NCI-H2196 (cell line): Measurements from ENCODE around the gene ERMP1.
A peak's percentile ranks its signal among the peaks of the same experiment; 100 is the strongest.

ENCODE experiments used
- DNase-seq: peaks from one replicate; lab custom pipeline; 2025; ENCODE audit not compliant: unreplicated experiment; lab: John Stamatoyannopoulos, UW

The ERMP1 gene

DNA sequence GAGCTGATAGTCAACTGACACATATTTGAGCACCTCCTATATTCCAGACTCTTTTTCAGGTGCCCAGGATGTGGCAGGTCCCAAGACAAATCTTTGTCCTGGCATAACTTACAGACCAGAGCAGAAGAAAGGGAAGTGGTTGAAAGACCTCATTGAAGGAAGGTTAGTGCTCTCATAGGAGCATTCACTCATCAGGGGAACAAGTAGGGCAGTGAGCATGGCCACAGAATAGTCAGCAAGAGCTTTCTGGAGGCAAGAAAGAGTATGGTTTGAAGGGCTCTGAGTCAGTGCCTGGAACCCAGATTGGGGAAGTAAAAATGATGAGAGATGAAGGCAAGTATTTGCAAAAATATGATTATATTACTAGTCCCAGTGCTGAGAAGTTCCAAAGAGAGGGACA is 25.0 kb upstream of the ERMP1 start:
- DNase-seq, result no peak

DNA sequence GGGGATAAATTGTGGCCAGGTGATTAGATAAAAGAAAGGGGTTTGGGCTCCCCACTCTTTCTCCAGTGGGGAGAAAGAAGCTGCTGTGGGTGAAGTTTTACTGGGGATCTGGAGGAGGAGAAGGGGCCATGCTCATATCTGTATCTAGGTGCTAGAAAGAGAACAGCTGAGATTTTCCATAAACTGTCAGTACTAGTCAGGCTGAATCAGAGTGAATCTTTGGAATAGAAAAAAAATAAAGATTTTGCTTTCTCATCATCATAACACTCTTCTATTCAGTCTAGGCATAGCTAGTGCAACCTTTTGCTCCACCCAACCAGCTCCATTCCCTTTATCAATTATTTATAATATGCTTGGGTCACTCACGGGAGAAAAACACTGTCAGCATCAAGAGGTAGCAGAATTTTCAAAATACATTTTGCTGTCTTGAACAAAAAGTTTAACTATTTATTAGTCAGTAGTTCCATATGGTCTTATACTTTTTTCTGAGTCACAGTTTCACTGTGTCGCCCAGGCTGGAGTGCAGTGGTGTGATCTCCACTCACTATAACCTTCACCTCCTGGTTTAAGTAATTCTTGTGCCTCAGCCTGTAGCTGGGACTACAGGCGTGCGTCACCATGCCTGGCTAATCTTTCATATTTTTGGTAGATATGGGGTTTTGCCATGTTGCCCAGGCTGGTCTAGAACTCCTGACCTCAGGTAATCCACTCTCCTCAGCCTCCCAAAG is 21.3 kb upstream of the ERMP1 start:
- no peak for DNase-seq

DNA sequence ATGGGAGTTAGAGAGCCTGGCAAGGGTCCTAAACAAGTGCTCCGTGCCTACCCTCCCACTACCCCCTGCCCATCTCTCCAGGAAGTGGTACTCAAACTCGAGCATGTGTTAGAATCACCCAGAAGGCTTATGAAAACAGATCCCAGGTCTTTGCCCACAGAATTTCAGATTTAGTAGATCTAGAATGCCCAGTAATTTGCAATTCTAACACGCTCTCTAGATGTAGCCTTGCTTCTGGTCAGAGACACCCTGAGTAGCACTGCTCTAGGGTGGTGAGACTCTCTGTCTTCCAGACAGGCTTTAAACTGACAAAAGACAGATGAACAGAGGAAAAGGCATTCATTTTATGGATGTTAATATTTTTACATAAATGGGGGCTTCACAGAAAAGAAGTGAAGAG is 20.7 kb upstream of the ERMP1 start:
- no peak for DNase-seq

DNA sequence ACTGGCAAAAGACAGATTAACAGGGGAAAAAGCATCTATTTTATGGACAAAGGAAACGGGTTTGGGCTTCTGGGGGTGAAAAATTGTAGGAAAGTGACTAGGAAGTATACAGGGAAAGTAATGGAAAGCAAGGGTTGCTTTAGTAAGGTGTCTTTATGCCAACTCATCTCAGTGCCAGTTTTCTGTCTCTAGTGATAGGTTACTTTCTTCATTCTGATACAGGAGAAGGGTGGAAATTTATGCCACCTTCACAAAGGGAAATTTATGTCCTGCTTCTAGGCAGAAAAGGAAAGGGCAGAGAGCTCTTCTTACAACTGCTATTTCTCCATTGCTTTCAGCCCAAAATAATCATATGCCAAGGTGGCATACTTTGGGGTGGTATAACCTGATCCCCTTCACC is 20.1 kb upstream of the ERMP1 start:
- DNase-seq, result no peak

DNA sequence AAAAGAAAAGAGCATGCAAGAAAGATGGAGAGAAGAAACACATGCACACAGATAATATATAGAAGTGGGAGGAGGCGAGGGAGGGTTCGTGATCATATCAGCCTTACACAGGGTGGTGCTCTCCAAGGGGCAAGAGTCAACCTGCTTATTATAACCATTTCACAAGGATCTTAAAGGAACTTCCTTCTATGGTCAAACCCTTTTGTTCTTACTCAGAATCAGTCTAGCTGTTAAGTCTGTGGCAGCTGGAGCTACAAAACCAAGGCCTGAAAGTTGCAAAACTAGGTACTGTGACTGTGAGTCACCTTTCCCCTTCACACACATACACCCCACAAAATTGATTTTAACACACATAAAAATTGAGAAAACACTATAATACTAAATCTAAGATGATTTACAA is 18.5 kb upstream of the ERMP1 start:
- no peak for DNase-seq

DNA sequence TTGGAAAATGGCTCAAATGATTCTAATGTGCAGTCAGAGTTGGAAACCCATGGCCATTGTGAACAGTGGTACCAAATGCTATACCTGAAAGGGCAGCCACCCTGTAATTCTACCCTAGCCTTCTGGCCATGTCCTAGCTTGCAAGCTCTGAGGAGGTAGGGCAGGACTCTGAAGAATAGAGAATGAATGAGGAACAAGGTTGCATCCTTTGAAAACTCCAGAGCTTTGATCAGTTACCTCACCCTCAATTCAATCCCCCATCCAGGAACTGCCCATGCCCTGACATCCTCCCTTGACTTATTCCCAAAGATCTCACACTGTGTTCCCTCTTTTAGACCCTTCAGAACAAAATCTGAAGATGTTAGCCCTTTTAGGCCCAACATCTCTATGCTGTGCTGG is 17.8 kb upstream of the ERMP1 start:
- DNase-seq, result no peak

DNA sequence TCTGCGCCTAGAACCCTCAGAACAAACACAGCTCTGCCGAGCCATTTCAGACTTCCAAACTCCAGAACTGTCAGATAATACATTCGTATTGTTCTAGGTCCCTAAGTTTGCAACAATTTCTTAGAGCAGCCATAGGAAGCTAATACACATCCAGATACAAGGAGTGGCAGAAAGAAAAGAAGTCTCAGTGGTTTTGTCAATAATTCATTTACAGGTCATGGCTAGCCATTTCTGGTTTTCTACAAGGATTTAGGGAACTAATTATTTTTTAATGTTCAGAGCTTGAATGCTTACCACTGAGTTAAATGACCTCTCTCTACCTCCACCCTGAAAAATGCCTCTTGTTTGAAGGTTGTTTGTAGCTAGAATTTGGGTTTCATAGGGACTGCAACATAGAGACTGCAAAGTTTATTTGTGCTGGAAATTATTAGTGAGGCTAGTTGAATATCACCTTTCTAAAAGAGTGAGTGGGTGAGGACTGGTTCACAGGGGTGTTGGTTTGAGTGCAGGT is 15.5 kb upstream of the ERMP1 start:
- no peak for DNase-seq

DNA sequence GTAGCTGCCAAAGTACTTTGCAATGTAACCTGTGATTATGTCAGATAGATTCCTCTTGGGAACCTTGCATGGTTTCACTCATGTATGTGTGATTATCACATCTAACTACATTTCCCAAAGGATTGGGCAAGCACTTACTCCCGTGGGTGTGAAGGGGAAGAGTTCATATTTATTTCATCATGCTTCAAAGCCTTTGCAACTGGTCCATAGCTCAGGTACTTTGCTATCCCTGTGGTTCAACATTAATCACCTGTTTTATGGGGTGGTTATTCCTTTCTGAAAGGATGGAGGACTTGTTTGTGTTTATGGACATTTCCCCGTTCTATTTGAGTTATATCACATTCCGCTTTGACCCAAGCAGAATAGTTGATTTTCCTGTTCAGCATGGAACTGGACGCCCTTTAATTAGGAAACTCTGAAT is 13.6 kb upstream of the ERMP1 start:
- DNase-seq, result no peak

DNA sequence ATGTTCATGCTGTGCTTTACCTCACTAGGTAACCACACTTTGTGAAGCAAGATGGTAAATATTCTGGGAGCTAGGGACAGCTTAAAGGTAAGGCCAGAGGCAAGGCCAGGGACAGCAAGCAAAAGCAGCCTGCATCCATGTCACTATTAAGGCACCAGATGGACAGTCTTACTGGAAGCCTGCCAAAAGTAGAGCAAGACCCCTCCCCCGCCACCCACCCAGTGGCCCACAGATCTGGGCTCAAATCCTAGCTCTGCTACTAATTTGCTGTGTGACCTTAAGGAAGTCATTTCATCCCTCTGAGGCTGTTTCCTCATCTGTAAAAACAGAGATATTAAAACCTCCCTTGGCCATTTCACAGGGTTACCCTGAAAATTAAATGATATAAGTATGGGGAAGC is 13.2 kb upstream of the ERMP1 start:
- DNase-seq, result no peak

DNA sequence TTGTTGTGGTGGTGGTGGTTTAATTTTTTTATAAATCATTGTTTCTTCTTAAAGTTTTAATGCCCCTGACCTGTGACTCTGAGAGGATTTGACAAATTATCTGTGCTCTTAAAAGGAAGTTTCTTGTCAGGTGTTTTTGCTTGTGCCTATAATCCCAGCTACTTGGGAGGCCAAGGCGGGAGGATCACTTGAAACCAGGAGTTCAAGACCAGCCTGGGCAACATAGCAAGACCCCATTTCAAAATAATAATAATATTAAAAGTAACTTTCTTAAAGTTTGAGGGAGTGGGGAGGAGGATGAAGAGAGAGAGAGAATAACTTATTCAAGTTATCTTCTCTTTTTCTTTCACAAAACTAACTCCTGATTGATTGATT is 12.2 kb upstream of the ERMP1 start:
- no peak for DNase-seq

DNA sequence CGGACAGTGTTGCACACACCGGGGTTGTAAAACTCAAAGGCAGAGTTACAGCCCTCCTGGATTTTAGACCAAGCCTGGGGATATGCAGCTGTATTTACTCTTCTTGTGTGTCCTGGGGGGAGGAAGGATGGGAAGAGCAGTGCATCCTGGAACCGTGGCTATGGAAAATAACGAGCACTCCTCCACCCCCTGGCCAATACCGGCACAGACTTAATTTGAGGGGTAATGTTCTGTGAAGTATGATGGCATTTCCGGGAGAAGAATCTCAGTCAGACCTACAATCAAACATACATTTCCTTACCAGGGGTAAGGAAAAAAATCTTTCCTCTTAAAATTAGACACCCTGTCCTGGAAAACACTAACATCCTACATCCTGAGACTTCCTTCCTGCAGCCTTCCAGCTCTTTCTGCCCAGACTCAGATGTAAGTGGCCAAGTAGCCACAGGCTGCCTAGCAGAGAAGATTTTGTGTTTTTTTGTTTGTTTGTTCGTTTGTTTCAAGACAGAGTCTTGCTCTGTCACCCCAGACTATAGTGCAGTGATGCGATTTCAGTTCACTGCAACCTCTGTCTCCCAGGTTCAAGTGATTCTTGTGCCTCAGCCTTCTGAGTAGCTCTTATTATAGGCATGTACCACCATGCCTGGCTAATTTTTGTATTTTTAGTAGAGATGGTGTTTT is 11.0 kb upstream of the ERMP1 start:
- peak; percentile 87 for DNase-seq

DNA sequence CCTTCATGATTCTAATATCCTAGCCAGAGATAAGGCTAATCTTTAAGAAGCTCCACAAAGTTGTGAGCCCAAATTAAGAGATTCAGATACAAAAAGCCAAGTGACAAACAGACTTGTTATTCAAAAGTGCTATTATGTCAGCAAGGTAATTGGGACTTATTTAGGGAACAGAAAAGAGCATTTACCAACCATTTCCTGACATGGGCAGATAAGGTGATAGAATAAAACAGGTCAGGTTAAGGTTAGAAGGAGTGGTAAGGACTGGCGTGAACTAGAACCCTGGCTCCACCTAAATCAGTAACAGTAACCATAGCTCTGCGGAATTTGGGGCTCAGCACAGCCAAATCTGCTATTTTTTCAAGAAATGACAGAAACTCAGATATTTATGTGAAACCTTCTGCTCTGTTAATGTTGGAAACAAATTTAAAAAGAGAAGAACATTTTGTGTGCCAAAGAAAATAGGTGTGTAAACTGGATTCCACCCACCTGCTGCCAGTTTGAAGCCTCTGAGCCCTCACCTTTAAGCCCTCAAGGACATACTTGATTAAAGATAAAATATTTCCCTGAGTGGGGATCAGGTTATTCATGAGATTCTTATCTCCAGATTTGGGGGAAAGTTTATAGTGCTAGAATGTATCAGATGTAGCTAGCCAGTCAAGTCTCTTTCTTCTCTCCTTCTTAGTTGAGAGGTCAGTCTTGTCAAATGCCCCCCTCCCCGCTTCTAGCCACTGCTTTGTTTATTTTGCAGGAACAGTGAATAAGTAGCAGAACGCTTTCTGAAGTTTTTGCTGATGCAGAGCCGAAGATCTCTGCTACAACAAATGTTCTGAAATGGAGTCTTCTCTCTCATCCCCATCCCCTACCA is 10.2 kb upstream of the ERMP1 start:
- DNase-seq, result peak; percentile 44

DNA sequence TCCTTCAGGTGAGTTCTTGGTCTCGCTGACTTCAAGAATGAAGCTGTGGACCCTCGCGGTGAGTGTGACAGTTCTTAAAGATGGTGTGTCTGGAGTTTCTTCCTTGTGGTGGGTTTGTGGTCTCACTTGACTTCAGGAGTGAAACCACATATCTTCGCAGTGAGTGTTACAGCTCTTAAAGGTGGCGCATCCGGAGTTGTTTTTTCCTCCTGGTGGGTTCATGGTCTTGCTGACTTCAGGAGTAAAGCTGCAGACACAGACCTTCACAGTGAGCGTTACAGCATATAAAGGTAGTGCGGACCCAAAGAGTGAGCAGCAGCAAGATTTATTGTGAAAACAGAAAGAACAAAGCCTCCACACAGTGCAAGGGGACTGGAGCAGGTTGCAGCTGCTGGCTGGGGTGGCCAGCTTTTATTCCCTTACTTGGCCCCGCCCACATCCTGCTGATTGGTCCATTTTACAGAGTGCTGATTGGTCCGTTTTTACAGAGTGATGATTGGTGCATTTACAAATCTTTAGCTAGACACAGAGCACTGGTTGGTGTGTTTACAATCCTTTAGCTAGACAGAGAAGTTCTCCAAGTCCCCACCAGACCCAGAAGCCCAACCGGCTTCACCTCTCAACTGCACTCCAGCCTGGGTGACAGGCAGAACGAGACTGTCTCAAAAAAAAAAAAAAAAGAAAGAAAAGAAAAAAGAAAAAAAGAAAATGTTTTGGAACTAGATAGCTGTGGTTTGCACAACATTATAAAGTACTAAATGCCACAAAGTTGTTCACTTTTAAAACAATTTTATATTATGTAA is 9.1 kb upstream of the ERMP1 start:
- DNase-seq, result no peak

DNA sequence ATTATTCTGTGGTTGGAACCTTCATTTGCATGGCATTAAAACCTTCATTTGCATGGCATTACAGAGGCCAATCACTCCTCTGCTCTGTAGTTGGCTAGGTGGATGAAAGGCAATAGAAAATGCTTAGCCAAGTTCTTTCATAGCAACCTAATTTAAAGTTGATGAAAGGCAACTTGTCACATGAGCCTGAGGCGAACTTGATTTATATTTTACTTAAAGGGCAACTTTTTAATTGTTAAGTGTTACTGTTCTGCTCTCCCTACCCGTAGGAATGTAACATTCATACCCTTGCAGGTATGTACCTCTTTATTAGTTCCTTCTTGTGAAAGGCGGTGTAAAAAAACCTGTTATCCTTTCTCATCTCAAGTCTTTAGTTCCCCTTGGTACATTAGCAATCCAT is 7.9 kb upstream of the ERMP1 start:
- DNase-seq, result no peak

DNA sequence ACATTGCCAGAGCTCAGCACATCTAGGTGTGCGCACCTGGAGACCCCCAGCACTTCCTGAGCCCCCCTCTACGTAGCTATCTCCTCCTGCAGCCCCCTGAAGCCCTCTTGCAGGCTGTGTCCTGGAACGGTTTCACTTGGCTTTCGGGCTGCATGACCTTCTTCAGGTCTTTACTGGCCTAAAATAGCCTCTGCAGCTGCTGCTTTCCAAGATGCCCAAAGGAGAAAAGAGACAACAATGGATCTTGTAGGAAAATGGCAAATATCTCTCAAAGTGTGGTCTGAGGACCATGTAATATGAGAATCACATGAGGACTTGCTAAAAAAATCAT is 6.6 kb upstream of the ERMP1 start:
- no peak for DNase-seq

DNA sequence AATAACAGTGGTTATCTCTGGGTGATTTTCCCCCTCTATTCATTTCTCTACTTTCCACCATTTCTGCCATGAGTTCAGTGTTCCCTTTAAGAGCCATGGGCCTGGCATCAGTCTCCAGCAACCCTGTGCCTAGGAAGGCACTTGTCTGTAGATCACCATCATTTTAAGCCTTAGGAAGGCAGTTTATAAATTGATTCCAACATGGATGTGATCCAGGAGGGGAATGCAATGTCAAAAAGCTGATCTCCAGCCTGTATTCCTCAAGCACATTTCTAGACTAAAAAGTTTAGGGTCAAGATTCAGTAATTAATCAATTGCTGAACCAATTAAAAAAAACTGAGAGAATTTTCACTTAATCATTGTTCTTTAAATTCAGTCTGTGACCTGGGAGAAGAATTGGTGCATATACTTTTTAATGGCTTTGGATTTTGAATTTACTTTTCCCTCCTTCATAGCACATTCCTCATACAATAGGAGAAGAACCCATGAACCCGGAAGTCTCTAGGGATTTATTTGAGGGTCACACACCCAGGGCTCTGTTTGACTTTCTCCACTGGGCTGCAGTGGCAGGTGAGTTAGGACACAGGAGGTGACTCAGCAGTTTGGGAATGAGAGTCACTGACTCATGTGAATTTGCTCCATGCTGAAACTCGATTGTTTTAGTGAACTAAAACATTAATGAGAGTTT is 6.1 kb upstream of the ERMP1 start:
- peak; percentile 82 for DNase-seq

DNA sequence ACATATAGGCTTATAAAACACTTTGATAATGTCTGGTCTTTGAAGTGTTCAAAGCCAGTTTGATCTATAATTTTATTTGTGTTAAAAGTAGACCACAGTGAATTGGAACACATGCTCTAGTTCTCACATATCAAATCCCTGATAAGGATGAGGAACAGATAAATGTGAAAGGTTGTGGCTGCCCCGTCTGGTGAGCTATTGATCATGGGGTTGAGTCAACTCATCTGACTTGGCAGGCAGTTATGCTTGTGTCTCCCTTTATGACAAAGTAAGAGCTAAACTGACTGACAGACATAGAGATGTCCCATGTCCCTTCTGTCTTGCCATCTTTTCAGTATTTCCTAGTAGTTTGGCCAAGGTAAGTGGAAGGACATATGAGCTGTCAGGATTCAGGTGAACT is 2.9 kb upstream of the ERMP1 start:
- no peak for DNase-seq

DNA sequence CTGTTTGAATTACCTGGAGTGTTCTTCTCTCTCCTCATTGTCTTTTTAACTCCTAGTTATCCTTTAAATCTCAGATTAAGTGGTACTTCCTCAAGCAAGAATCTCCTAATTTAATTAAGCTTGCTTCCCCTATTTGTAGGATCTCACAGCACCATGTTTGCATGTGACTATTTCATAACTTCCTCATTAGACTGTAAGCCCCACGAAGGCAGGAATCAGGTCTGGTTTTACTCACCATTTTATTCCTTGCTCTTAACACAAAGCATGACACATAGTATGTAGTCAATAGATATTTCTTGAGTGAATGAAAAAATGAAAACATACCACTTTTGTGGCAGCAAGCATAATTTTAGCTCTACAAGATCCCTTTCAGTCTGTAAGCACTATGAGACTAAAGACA is 1.3 kb upstream of the ERMP1 start:
- DNase-seq, result no peak

DNA sequence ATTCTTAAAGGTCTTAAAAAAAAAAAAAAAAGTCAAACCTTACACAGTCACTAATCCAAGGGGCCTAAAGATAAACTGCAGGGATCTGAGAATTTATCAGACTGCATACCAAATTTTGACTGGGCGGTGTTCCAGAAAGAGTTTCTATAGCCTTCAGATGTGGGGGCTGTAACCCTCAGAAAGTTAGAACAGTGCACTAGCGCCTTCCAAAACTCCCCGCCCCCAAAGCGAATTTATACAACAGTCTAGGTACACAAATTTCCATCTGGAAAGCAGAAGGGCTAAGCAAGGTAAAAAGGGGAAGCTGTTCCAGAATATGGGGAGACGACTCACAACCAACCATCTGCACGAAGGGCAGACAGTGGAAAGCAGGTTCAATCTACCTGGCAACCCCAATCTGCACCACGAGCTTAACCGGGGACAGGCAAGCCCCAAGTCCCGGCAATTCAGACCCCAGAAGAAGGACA is 813 bp downstream of the ERMP1 start:
- DNase-seq, result peak; percentile 70

DNA sequence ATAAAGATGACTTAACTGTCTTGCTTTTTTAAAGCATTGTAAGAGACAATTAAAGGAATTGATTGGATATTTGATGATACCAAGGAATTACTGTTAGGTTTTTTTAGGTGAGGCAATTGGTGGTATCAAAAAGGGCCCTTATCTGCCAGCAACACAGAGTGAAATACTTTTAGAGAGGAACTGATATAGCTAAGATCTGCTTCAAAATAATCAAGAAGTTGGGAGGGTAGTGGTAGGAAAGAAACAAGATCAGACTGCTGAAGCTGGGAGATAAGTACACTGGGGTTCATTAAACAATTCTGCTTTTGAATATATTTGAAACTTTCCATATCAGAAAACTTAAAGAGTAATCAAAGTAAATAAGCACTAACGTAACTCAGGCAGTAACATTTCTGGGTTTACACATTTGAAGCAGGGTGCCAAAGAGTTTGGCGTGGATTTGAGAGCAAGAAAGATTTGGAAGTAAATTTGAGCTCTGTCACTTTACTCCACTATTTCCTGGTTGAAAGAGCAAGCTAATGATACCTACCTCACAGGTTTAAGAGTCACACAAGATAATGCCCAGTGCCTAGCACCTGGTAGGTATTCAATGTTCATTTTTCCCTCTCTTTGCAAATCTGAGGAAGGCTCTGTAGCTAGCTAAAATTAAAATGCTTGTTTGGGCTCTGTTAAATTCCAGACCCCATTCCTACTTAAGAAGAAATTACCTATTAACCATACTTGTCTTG is 6.9 kb downstream of the ERMP1 start:
- no peak for DNase-seq
